ENCODE measurements around the gene PDZK1IP1.

The PDZK1IP1 gene, protein sequence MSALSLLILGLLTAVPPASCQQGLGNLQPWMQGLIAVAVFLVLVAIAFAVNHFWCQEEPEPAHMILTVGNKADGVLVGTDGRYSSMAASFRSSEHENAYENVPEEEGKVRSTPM

DNA sequence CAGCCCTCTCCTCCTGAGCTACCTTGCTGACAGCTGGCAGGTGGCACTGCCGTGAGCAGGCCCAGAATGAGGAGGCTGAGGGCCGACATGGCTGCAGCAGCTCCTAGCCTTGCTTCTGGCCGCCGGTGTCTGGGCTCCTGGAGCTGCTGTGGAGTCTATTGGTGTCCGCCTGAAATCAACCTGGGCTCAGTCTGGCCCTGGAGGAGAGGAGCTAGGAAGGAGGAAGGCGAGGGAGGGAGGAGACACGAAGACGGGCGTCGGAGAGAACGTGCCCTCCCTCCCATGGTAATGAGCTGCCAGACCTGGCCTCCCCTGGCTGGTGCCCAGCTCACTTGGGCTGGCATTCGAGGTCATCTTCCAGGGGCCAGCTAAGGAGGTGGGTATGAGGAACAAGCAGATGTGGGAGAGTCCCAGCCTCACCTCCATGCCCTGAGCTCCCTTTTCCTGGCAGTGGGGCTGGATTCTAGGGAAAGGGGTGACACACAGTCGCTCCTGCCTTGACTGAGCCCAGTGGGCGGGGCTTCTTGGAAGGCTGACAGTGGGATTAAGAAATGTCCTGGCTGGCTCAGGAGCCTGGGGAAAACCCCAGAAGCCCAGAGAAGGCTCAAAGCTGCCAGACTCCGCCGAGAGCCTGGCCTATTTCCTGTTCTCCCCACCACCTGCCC, at the start of gene PDZK1IP1:
TSS of gene PDZK1IP1 (minus strand) at position 193 of the 665 bp plus-strand sequence. CDS start at position 89, 104 bp downstream.
- DNase-seq = no peak

DNA sequence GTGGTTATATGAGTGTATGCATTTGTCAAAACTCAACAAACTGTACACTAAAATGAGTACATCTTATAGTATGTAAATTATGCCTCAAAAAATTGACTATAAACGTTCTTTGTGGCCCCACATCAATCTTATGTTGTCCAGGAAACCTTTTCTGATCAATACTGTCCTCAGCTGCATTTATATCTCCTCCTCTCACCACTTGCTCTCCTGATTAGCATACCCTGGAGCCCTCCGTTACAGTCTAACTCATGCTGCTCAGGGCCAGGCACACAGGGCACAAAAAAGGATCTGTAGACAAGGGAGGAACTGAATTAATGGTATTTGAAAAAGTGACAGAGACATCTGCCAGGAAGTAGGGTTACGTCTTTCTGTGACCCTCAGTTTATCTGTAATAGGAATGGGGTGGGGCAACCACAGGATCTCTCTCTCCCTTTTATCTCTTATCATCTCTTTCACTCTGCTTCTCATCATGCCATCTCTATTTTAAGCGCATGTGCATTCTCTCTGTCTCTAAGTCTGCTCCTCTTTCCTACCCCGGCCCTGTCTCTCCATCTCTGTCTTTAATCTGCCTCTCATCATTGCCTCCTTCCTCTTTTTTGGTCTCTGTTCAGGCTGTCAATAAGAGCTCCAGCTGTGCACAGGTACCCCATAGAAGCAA, 49.2 kb upstream of the PDZK1IP1 start:
- DNase-seq = no peak

DNA sequence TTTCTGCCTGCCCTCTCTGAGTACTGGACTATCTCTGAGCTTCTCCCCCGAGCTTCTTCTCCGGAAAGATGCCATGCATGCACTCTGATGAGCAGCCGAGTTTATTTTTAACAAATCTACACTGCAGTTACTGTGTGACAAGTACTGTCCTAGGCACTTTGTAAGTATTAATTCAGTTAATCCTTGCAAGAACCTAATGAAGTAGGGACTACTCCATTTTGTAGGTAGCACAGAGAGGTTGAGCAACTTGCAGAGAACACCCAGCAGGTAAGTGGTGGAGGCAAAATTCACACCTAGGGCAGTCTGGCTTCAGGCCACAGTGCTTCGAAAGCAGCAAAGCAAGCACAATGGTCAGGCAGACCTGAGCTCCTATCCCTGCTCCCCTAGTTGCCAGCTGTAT, 46.0 kb upstream of the PDZK1IP1 start:
- no peak for DNase-seq

DNA sequence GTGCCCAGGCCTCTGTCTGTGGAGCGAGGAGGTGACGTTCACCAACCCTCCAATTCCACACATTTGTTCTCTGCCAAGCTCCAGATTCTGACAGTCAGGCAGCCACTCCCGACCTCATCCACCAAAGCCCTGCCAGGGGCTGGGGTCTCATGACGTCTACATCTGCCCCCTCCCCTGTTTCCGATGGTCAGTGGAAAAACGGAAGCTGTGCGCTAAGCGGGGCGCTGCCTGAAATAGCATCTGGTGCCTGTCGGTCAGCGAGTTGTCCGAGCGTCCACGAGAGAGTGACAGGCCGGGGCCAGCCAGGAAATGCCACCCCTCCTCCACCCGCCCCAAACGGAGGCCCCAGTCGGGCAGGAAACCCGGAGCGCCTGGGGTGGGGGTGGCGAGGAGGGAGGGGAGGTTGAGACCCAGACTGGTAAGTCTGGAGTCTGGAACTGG, 45.4 kb upstream of the PDZK1IP1 start:
- no peak for DNase-seq

DNA sequence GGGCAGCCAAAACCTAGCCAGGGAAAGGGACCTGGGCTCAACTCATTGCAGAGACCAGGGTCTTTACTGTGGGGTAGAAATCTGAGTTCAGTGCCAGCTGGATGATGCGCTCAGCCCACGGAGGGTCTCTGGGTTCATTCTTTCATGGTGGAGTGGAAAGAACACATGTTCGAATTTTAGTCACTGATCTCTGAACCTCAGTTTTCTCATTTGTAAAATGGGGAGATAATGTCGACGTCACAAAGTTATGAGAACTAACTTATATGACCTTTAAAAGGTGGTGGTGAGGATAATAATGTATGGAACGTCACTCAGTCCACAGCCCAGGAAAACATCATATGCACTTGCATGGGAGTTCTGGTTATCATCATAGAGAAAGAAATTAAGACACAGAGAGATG, 43.4 kb upstream of the PDZK1IP1 start:
- DNase-seq = no peak

DNA sequence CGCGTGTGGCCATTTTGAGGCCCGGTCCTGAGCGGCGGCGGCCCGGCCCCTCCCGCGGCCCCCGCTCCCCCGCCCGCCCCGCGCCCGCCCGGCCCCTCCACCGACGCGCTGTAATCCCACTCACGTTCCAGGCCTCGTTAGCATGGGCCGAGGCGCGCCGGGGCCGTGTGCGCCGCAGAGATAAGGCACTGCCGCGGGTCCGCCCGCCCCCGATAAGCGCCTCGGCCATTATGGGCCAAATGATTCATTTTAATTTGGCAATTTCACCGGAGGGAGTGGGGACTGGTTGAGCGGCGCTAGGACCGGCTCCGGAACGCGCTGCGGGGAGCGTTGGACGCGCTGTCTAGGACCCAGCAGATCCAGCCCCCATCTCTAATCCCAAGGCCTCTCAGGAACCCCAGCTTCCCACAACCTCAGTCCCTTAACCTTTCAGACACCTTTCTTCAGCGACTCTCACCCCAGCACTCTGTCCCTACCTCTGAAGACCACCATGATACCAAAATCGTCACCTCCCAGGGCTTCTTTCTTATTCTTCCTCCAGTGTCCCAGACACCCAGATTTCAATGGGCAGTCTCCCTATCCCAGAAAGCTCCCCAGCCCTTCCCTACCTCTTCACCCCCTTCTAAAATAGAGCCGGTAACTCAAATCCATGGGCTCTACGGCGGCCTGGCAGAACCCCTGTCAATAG, 42.5 kb upstream of the PDZK1IP1 start, which contains the start of gene TAL1:
TSS of gene TAL1 (minus strand) at position 39 of the 688 bp plus-strand sequence. CDS start 6,337 bp downstream, outside the sequence.
- DNase-seq = no peak

DNA sequence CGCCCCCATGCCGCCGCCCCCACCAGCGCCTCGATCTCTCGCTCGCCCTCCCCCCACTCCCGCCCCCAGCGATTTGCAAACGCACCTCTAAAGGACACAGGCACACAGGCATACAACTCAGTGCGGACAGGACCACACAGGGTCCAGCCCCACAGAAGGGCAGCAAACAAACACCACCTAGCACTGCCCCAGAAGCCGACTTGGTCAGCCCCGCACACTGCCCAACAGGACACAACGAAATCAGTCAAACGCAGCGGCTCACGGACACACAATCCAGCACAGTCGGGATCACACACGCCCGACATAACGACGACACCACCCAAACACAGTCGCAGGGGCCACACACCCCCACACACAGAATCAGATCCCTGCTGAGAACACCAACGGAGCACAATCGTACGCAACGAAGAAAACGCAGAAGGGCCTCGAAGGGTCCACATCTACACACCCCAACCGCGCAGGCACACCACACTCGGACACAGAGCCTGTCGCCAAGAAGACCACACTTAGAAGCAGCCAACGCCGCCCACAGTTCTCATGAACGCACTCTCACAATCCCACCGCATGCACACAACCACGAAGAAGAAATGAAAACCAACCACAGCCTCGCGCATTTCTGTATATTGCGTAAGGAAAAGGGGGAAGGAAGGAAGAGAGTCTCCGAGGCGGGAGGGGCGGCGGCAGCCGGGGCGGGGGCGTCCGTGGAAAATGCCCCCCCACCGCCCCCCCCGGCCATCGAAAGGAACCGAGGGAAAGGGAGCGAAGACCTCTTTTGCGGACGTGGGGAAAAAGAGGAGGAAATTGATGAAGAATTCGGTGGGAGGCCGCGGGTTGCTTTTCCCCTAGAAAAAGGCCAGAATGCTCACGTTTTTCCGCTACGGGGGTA, 41.7 kb upstream of the PDZK1IP1 start:
- DNase-seq = no peak

DNA sequence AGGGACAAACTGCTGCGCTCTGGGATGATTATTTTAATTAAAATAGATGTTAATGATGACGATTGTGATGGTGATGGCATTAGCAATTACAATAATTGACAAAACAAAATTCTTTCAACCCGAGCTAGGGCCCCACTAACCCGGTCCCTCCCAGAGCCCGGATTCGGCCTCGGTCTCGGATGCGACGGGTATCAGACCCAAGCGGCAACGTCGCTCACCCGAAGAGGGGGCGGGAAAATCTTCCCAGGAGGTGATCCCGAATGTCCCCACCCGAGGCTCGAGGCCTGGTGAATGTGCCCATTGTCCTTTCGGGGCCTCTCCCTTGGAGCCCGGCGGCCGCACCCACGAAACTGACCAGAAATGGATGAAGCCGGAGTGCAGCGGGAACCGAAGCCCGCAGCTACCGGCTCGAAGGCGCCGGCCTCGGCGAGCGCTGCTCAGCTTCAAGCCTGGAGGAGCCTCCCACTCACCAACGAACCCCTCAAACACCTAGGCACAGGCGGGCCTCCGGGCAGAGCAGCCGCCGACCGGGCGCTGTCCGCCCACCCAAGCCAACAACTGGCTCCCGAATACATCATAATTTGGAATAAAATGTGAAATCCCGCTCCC, 41.0 kb upstream of the PDZK1IP1 start:
- DNase-seq = no peak

DNA sequence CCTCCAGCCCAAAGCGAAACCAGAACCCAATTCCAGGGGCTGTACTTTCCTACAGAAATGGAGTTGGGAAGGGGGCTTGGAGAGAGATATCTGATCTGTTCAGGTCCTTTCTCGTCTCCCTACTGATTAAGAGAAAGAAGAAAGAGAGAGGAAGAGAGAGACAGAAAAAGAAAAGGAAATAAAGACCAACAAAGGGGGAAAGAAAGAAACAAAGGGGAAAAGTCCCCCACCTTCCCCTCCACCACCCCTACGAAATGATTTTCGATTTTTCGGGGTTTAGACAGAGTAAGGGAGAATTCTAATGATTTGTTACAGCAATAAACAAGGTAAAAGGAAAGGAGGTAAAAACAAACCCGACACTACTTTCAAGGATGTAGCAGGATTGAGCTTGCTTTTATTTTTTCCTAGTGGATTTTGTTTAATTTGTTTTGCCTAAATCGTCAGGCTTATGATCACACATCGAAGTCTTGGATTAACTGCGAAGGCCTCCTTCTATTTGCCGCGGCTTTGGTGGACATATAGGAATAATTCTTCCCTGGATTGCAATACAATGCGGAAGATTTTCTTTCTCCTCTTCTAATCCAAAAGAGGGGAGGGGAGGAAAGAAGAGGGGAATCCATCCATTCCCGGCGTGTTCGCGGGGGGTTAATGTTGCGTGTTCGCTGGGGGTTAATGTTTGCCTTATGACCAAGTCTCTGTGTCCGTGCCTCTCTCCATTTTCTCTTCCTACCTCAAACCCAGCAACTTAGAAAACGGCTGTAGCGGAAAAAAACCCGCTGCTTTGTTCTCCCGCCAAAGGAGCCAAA, 40.3 kb upstream of the PDZK1IP1 start:
- DNase-seq = no peak

DNA sequence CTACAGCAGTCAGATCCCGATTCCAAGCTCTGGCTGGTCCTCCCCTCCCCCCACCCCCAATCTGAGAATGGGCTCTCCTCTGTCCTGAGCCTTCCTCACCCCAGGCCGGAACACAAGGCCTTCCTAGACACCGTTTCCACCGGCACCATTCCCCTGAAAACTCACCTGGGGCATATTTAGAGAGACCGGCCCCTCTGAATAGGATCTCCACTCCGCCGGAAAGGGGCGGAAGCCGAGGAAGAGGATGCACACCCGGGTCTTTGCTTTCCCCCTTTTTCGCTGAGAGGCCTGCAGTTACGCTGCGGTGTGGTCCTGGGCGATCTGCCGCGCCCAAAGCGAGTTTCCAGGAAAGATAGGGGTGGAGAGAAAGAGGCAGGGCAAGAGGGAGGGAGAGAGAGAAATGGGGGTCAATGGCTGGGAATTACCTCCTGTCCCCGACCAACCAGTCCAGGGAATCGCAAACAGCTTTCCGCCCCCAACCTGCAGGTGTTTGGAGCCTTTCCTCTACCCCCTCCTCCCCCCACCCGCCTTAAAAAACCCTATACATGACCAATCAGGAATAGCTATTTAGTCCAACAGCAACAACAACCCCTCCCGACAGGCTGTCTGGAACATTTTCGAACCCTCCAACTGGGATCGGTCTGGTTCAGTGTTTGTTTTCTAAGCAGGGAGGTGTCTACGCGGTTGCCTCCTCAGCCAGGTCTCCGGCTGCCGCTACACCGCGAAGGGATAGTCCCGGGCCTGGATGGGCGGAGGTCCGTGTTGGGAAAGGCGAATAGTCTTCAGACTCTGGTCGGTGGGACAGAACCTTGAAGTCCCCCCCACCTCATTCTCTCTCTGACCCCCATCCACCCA, 39.4 kb upstream of the PDZK1IP1 start:
- no peak for DNase-seq

DNA sequence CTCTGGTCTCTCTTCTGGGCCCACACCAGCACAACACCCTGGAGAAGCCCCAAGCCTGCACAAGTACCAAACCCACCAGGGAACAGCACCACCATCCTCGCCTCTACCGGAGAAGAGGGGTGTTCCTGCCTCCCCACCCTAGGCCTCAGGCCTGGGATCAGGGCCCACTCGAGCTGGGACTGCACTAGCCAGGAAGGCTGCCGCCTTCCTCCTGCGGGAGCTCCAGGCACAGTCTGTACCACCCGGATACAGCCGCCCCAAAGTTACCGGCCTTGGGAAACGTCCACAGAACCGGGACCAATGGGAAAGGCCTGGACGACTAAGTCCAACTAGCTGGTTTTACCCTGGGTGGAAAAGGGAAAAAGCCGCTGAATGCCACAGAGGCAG, 38.8 kb upstream of the PDZK1IP1 start:
- no peak for DNase-seq

DNA sequence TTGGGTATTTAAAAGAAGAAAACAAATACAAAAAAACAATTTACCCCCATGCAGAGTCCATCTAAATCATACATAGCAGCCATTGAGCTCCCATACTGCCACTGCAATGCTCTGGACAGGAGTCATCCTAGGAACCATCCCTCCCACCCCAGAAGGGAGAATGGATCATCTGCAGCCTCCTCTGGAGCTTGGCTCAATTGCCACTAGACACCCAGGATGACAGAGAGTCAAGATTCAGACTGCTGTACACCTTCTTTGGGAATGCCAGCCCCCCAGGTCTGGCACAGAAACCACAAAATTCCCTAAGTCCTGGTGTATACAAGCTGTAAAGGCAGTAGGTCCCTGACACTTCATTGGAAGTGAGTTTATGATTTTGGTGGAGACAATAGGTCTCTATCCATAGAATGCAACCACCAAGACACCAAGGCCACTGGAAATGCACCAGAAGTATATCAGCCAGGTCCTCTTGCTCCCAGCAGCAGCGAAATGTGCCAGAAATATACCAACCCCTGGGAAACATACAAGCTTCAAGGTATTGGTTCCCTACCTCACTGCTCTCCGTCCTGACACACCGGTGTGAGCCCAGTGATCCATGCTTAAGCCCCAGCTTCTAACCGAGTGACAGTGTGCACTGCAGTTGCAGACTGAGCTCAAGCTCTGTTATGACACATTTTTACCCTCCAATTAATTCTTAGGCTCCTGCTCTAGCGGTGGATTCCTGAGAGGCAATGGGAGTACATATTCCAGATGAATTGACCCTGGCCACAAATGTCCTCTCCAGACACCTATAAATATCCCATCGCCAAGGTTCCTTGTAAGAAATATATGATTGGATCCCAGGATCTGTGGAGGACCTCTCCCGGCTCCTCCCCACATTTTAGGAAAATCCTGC, 37.8 kb upstream of the PDZK1IP1 start:
- DNase-seq = no peak

DNA sequence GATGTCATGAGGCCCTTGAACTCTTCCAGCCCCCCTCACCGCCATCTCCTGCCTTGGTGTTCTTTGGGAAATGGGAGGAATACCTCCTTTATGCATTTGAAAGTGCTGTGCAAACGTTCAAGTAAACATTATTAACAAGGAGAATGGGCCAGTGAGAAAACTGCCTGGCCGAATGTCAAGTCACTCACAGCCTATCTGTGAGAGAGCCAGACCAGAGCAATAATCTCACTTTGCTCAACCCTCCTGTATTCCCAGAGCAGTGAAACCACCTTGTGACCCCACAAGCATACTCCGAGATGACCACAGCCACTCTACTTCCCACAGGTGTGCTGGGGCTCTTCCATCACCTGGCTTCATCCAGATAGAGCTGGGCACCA, 37.0 kb upstream of the PDZK1IP1 start:
- no peak for DNase-seq

DNA sequence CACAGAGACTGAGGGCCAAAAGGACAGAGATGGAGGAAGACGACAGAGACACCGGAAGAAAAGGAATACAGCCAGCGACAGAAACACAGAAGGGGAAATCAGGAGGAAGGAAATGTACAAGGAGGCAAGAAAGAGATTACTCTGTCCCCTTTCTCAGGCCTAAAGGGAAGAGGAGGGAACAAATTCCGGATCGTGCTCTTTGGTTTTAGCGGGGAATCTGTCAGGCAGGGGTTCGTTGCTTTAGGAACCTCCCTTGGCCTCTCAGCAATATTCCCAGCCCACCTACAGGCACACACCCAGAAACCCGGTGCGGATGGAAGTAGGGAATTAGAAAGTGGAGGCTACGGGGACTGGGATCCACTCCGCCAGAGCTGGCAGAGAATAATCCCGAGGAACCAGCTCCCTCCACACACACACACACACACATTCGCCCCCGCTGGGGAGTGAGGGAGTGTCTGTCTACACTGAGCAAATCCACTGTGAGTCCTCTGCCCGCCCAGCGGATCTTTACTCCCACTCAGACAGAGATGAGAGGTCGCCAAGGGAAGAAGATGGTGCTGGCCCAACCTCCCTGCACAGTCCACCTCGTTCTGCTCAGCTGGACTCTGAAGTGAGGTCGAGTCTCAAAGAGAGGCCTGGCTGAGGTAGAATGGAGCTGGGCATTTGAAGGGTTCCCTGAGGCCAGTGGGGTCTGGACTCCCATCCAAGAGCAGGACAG, 36.4 kb upstream of the PDZK1IP1 start:
- DNase-seq = no peak

DNA sequence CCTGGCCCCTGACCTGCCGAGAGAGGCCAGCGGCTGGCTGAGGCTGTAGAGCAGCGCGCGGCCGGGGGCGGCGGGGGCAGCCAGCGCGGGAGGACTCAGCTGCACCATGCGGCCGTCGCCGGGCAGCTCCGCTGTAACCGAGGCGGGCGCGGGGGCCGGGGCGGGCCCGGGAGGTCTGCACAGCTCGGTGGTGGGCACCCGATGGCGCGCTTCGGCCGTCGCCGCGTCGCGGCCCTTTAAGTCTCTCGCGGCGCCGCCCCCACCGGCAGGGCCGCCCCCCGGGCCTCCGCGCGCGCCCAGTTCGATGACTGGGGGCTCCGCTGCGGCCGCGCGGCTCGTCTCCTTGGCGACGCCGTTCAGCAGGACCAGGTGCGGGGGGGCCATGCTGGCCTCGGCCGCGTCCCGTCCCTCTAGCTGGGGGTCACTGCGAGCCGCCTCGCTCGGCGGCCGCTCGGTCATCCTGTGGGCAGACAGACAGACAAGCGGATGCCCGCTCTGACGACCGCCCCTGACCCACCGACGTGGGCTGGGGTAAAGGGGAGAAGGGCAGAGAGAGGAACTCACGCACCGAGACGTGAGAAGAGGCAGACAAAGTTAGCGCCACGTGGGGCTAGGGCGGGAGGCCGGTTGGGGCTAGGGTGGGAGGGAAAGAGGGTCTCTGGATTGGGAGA, 35.7 kb upstream of the PDZK1IP1 start:
- DNase-seq = no peak

DNA sequence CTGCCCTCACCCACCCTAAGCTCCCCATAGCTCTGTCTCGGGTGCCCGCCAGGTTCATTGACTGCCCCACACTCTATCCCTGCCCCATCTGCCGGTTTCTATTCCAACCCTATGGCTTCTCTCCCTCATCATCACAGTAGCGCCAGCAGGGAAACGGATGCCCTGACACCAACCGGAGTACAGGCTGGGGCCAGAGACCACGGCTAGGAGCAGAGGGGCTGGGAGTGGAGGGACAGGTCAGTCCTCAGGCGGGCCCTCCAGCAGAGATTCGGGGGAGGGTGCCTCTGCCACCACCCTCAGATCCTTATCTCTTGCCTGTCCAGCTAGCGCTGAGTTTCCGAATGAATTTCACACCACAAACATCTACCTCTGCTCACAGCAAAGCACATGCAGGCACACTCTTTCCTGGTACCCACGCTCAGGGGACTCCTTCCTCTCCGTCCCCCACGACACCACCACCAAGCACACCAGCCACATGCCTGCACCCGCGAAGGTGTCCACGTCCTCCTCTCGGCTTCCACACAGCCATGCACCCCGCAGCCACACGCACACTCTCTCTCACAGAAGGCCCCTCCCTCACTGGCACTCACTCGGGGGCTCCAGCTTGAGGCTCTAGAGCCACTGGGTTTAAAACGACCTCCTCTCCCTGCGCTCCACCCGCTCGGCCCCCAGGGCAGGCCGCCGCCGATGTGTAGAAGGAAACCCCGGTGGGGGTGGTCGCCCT, 35.0 kb upstream of the PDZK1IP1 start:
- no peak for DNase-seq

DNA sequence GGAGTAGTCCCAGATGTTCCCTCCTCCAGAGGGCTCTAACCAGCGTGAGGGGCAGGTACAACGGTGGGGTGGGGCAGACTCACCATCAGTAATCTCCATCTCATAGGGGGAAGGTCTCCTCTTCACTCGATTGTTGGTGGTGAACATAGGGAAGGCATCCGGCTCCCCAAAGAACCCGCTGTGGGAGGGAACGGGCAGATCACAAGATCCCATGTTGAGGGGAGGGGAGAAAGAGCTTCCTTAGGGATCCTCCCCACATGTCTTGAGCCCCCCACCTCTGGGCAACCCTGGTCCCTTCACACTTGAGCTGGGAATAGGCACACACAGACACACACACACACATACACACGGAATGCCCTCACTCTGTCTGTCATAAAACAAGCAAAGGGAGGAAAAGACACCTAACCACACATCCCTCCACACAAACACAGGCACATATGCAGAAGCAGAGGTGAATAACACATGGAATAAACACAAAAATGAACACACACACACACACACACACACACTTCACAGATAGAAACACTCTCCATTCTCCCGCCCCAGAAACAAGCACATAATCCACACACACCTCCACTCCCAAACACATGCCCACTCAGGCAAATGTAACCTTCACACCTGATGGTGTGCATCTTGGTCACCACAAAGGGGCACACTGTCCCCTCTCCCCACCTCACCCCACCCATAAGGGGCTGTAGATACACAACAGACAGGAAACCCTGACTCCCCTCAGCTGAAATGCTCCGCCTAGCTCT, 34.3 kb upstream of the PDZK1IP1 start:
- no peak for DNase-seq
